DND-41 (cell line): Measurements from ENCODE around the gene AMFR.

Experiments used
- EZH2 ChIP-seq: IDR thresholded peaks from 3 replicates; pipeline ENCODE4 v1.6.1; 2012; ENCODE audit warnings: borderline replicate concordance, low read depth, mild to moderate bottlenecking, moderate library complexity, low read length, inconsistent platforms; ENCODE audit not compliant: severe bottlenecking
- TF ChIP-seq, protein P1 (sequence below): IDR thresholded peaks from 2 replicates; pipeline ENCODE4 v1.5.1; 2012; ENCODE audit warnings: borderline replicate concordance, low read length, moderate library complexity, mild to moderate bottlenecking; ENCODE audit not compliant: poor library complexity, severe bottlenecking; ENCODE audit errors: extremely low read depth

DNA sequence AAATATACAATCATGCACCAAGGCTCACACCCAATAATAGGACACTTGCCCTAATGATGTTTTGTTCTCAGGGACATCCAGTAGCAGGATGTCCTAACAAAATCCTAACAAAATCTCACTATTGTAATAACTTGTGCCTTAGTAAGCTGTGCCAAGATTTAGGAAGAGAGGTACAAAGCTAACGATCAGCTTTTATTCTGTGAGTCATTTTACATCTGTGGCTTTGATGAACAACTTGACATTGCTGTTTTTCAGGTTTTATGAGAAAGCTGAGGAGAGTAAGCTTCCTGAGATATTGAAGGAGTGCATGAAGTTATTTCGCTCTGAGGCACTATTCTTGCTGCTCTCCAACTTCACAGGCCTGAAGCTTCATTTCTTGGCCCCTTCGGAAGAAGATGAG, 44.9 kb upstream of the AMFR start:
- TF ChIP-seq, protein P1, sequence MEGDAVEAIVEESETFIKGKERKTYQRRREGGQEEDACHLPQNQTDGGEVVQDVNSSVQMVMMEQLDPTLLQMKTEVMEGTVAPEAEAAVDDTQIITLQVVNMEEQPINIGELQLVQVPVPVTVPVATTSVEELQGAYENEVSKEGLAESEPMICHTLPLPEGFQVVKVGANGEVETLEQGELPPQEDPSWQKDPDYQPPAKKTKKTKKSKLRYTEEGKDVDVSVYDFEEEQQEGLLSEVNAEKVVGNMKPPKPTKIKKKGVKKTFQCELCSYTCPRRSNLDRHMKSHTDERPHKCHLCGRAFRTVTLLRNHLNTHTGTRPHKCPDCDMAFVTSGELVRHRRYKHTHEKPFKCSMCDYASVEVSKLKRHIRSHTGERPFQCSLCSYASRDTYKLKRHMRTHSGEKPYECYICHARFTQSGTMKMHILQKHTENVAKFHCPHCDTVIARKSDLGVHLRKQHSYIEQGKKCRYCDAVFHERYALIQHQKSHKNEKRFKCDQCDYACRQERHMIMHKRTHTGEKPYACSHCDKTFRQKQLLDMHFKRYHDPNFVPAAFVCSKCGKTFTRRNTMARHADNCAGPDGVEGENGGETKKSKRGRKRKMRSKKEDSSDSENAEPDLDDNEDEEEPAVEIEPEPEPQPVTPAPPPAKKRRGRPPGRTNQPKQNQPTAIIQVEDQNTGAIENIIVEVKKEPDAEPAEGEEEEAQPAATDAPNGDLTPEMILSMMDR: no peak
- TF ChIP-seq EZH2: no peak
